Testis (tissue), 3 donors: ENCODE measurements around the gene SRPX. TPM values are rescaled to one million over a fixed set of nuclear protein-coding genes. Genes with fewer than 3 reads are reported as not detected.

Experiments used
- DNase-seq: peaks from one replicate; pipeline ENCODE4 v3.0.0-alpha.2; 2019
- H3K27ac ChIP-seq, 2 donors: fragments of 200-600 bp; sonication (generic); one replicate each; pipeline ENCODE4 v1.5.1; 2019
- H3K27me3 ChIP-seq: fragments of 200-600 bp; sonication (generic); one replicate; pipeline ENCODE4 v1.5.1; 2019
- H3K36me3 ChIP-seq: fragments of 200-600 bp; sonication (generic); one replicate; pipeline ENCODE4 v1.5.1; 2017; ENCODE audit warnings: low read depth; ENCODE audit errors: missing control alignments
- H3K4me1 ChIP-seq: fragments of 200-600 bp; sonication (generic); one replicate; pipeline ENCODE4 v1.5.1; 2019
- H3K4me3 ChIP-seq, 2 donors: fragments of 200-600 bp; sonication (generic); one replicate each; pipeline ENCODE4 v1.5.1; 2017 to 2019
- H3K9me3 ChIP-seq: fragments of 200-600 bp; sonication (generic); one replicate; pipeline ENCODE4 v1.5.1; 2017
- POLR2A ChIP-seq: fragments of 450-650 bp; IDR thresholded peaks from one replicate; pipeline ENCODE4 v1.6.1; 2017; ENCODE audit warnings: antibody characterized with exemption, mild to moderate bottlenecking, moderate library complexity
- WGBS, 2 donors: methylation state at CpG; one replicate each; pipeline ENCODE4 v1.1.5; 2018; 5-methylcytosine and 5-hydroxymethylcytosine counted together
- intact Hi-C: fragments of 100-400 bp; cut with DNase I; formaldehyde crosslinking; loops from one replicate; pipeline ENCODE4 v1.15.1; 2023; ENCODE audit warnings: low total_unique reads
- polyA plus RNA-seq: library from polyadenylated mRNA; stranded (reverse); fragments of 350-450 nt; fragmentation: Illumina TruSeq; extraction: RNeasy Lipid Tissue Mini Kit (QIAGEN cat#74804); gene quantifications from one replicate; pipeline ENCODE4 v1.2.3, GENCODE V29; 2014; ENCODE audit warnings: low read depth, low replicate concordance; ENCODE audit not compliant: insufficient read depth
- total RNA-seq, 2 donors: library from RNA; depleted of rRNA; stranded (reverse); fragments of >200 nt; gene quantifications; one replicate each; pipeline ENCODE4 v1.2.3, GENCODE V29; 2016
- TF ChIP-seq, protein P1 (sequence below), 3 experiments: fragments of 450-650 bp in 2 of 3; fragments of 200-600 bp in 1 of 3; sonication (generic) in 1 of 3; IDR thresholded peaks; one replicate each; pipeline ENCODE4 v1.5.1; 2016 to 2019; ENCODE audit warnings: antibody characterized with exemption in 3 of 3, mild to moderate bottlenecking in 2 of 3, moderate library complexity in 1 of 3

SRPX gene
- total and polyA plus RNA-seq, 3 donors from 2014 or later = 5.1 to 31.2 (median 11.3) TPM

DNA sequence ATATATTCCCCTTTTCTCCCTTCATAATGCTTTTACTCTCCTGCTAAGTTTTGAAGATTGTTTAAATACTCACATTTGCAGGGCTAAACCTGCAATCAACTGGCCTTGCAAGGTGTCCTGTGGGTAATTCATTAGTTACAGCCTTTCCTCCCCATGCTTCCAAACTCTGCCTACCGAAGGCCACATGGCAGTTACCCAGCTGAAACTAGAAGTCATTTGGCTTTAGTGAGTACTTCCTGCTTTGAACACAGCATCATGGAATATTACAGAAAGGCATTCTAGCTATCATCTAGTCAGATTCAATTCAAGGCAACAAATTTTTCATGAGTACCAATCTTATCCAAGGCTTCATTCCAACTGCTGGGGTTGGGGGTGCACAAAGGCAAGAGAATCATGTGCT is 55.6 kb downstream of the SRPX start:
- Histone ChIP-seq H3K9me3 (no peaks in the 10 kb centered on the region), H3K27ac (no peak overlapping the region), H3K36me3 (no peaks in the 10 kb centered on the region), H3K4me1 (no peaks in the 10 kb centered on the region), H3K4me3 (no peak overlapping the region), H3K27me3 (no peaks in the 10 kb centered on the region)
- no peak for TF ChIP-seq POLR2A
- intact Hi-C loops = no loop called here
- WGBS, 2 donors = 47 to 67% methylated on average over 1 of the region's 1 CpG
- DNase-seq = no peak

DNA sequence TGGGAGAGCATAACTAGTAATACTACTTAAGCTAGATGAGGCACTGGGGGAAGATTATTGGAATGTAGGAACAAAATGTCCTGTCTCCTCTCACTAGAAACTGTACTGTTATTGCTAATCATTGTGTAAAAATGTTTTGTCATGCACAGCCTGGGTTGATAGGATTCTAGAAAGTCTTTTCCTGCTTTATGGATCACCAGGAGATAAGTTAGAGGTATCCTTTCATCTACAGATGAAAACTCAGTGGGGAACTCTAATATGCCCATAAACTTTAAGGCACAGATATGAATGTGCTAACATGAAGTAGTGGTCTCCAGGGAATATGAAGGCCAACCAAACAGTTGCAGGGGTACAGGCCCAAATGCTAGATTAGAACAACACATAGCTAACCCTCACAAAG is 57.5 kb downstream of the SRPX start:
- no peaks in the 10 kb centered on the region for H3K27me3 ChIP-seq
- intact Hi-C loops = no loop called here
- H3K4me1 ChIP-seq = no peaks in the 10 kb centered on the region
- H3K4me3 ChIP-seq = no peak overlapping the region
- TF ChIP-seq, protein P1, sequence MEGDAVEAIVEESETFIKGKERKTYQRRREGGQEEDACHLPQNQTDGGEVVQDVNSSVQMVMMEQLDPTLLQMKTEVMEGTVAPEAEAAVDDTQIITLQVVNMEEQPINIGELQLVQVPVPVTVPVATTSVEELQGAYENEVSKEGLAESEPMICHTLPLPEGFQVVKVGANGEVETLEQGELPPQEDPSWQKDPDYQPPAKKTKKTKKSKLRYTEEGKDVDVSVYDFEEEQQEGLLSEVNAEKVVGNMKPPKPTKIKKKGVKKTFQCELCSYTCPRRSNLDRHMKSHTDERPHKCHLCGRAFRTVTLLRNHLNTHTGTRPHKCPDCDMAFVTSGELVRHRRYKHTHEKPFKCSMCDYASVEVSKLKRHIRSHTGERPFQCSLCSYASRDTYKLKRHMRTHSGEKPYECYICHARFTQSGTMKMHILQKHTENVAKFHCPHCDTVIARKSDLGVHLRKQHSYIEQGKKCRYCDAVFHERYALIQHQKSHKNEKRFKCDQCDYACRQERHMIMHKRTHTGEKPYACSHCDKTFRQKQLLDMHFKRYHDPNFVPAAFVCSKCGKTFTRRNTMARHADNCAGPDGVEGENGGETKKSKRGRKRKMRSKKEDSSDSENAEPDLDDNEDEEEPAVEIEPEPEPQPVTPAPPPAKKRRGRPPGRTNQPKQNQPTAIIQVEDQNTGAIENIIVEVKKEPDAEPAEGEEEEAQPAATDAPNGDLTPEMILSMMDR (IDR thresholded peaks at IDR 0.05) = no peak
- no peak for TF ChIP-seq POLR2A
- H3K27ac ChIP-seq = no peak overlapping the region
- DNase-seq = no peak
- H3K9me3 ChIP-seq = no peaks in the 10 kb centered on the region
- H3K36me3 ChIP-seq = no peaks in the 10 kb centered on the region

DNA sequence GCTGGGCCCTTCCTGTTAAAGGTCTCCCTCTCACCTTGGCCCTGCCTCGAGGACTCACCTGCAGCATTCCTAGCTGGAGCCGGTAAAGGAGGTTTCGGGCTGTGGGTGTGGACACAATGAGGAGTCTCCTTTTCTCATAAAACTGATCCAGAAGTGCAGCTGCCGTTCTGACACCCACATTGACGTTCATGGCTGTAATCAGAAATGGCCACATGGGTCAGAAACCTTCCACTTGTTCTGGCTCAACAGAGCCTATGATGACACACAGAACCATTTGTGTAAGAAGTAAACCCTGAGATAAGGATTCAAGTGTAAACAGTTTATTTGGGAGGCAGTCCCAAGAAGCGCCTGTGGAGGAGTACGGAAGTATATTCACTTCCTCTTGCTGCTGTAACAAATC is 63.8 kb downstream of the SRPX start:
- intact Hi-C loops = no loop called here
- 87 to 92% methylated on average over 2 to 7 of the region's 7 CpGs for WGBS, 2 donors
- TF ChIP-seq, protein P1 (IDR thresholded peaks at IDR 0.05) = no peak
- TF ChIP-seq POLR2A = no peak

DNA sequence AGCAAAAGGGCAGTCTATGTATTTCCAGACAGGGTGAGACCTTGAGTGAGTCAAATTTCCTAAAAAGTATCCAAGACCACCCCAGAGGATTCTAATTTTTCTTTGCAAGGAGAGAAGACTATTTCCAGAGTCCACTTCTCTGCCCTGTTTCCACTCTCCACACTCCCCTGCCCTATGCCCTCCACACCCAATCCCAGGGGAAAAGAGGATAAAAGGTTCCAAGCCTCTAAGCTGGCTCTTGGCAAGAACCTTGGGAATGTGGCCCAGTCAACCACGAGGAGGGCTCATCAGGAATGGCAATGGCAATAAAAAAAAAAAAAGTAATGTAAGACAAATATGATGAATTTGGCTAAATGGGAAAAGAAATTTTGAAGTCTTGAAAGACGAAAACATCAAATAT is 65.9 kb downstream of the SRPX start:
- peak; percentile 16 for DNase-seq
- WGBS, 2 donors = 45 to 61% methylated on average over 2 of the region's 2 CpGs
- H3K27me3 ChIP-seq = no peaks in the 10 kb centered on the region
- no peak overlapping the region for H3K4me3 ChIP-seq
- no peaks in the 10 kb centered on the region for H3K9me3 ChIP-seq
- intact Hi-C loops = no loop called here
- H3K4me1 ChIP-seq = no peaks in the 10 kb centered on the region
- H3K27ac ChIP-seq = no peak overlapping the region
- no peak for TF ChIP-seq POLR2A
- TF ChIP-seq, protein P1 (IDR thresholded peaks at IDR 0.05) = no peak
- no peaks in the 10 kb centered on the region for H3K36me3 ChIP-seq

More for the DNA sequence above, 63.8 kb downstream of the SRPX start:
- no peak overlapping the region for H3K4me3 ChIP-seq
- no peaks in the 10 kb centered on the region for H3K36me3 ChIP-seq
- H3K27ac ChIP-seq = no peak overlapping the region
- H3K27me3 ChIP-seq = no peaks in the 10 kb centered on the region
- H3K9me3 ChIP-seq = no peaks in the 10 kb centered on the region
- DNase-seq = no peak
- H3K4me1 ChIP-seq = no peaks in the 10 kb centered on the region

DNA sequence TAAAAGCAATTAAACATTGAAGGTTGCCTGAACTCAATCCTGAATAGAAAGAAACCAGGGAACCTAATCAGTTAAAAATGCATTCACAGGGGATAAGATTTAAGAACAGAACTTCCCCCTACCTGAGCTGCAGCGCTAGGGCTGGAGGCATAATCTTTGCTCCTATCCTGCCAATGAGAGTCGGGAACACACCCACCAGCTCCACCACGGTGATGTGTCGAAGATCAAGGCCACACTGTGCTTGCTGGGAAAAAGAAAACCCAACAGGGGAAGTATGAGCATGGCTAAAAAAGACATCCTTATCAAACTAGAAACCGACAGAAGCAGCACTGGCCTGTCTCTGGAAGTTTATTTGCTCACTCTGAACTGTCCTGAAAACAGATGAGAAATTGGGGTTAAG is 66.3 kb downstream of the SRPX start:
- no peaks in the 10 kb centered on the region for H3K9me3 ChIP-seq
- intact Hi-C loops = no loop called here
- WGBS, 2 donors = 38% methylated on average over 5 of the region's 5 CpGs
- DNase-seq = peak; percentile 22
- no peak overlapping the region for H3K4me3 ChIP-seq
- no peak overlapping the region for H3K27ac ChIP-seq
- H3K4me1 ChIP-seq = no peaks in the 10 kb centered on the region
- no peaks in the 10 kb centered on the region for H3K27me3 ChIP-seq
- no peaks in the 10 kb centered on the region for H3K36me3 ChIP-seq
- TF ChIP-seq POLR2A = no peak
- TF ChIP-seq, protein P1 (IDR thresholded peaks at IDR 0.05) = no peak
